Medulla oblongata (tissue), 1 donor: Measurements from ENCODE around the gene NAA60.
"Not testable (repeated sequence)": the region's sequence is repeated elsewhere in the genome, so short reads cannot be mapped to it uniquely, and the experiment has no call there.

Experiments
- DNase-seq: peaks from one replicate; pipeline ENCODE4 v3.0.0-alpha.2; 2015; ENCODE audit errors: extremely low spot score

NAA60 gene

GRCh38 chr16:3461151-3461550 lies 17.7 kb downstream of the NAA60 start:
- no peak for DNase-seq

GRCh38 chr16:3465301-3465700 lies 21.8 kb downstream of the NAA60 start:
- no peak for DNase-seq

GRCh38 chr16:3465911-3466584 lies 22.6 kb downstream of the NAA60 start:
- DNase-seq, result no peak

GRCh38 chr16:3467182-3467581 lies 23.7 kb downstream of the NAA60 start:
- DNase-seq, result no peak

- DNase-seq, result no peak
These were observed 24.4 kb downstream of the NAA60 start for GRCh38 chr16:3467921-3468320.

- DNase-seq, result no peak
These were observed 25.0 kb downstream of the NAA60 start for GRCh38 chr16:3468501-3468900.

- no peak for DNase-seq
These were observed 26.3 kb downstream of the NAA60 start for GRCh38 chr16:3469736-3470135.

- no peak for DNase-seq
These were observed 27.2 kb downstream of the NAA60 start for GRCh38 chr16:3470723-3471122.

GRCh38 chr16:3471518-3472176 lies 28.2 kb downstream of the NAA60 start:
- DNase-seq, result no peak

GRCh38 chr16:3472878-3473595 lies 29.6 kb downstream of the NAA60 start:
- no peak for DNase-seq

- not testable (repeated sequence) for DNase-seq
These were observed 30.1 kb downstream of the NAA60 start for GRCh38 chr16:3473596-3473943.

GRCh38 chr16:3474136-3474779 lies 30.8 kb downstream of the NAA60 start:
- DNase-seq, result no peak

- not testable (repeated sequence) for DNase-seq
These were observed 31.4 kb downstream of the NAA60 start for GRCh38 chr16:3474870-3475269.

- no peak for DNase-seq
These were observed 32.3 kb downstream of the NAA60 start for GRCh38 chr16:3475604-3476375.

- DNase-seq, result no peak
These were observed 32.9 kb downstream of the NAA60 start for GRCh38 chr16:3476409-3476808.

- DNase-seq, result no peak
These were observed 34.9 kb downstream of the NAA60 start for GRCh38 chr16:3478242-3478925.

- DNase-seq, result no peak
These were observed 36.3 kb downstream of the NAA60 start for GRCh38 chr16:3479654-3480216.

GRCh38 chr16:3480901-3481695 lies 37.6 kb downstream of the NAA60 start:
- no peak for DNase-seq

- no peak for DNase-seq
These were observed 38.5 kb downstream of the NAA60 start for GRCh38 chr16:3481696-3482658.
